ENCODE results near the gene ZNF609.

ZNF609 gene

DNA sequence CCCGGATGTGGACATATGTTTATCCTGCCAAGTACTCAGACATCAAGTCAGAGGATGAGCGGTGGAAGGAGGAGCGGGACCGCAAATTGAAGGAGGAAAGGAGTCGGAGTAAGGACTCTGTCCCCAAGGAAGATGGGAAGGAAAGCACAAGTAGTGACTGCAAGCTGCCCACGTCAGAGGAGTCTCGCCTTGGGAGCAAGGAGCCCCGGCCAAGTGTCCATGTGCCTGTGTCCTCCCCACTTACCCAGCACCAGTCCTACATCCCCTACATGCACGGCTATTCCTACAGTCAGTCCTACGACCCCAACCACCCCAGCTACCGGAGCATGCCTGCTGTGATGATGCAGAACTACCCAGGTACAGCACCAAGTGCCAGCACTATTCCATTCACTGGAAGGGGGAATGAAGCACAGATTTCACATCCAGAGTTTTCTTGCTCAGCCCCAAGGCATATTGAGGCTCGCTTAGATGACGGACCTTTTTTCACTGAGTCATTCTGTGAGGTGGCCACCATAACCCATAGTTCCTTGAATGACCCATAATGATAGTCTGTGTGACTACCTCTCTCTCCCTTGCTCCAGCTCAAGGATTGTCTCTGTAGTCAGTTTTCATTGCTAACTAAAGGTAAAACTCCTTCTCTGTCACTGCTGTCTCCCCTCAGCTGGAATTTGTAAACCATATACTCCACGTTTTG lies 217.9 kb downstream of the ZNF609 start:
- no peak for DNase-seq

DNA sequence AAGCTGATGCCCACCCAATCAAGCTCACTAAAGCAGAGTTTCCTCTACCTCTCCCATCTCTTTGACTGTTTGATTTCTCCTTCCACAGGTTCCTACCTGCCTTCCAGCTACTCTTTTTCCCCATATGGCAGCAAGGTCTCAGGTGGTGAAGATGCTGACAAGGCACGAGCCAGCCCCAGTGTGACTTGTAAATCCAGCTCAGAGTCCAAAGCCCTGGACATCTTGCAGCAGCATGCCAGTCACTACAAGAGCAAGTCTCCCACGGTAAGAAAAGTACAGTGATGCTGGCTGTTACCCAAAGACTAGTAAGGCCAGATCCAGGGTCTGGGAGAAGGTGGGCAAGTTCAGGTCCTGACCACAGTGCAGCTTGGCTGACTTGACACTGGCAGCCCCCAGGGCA lies 219.7 kb downstream of the ZNF609 start:
- DNase-seq, result no peak

DNA sequence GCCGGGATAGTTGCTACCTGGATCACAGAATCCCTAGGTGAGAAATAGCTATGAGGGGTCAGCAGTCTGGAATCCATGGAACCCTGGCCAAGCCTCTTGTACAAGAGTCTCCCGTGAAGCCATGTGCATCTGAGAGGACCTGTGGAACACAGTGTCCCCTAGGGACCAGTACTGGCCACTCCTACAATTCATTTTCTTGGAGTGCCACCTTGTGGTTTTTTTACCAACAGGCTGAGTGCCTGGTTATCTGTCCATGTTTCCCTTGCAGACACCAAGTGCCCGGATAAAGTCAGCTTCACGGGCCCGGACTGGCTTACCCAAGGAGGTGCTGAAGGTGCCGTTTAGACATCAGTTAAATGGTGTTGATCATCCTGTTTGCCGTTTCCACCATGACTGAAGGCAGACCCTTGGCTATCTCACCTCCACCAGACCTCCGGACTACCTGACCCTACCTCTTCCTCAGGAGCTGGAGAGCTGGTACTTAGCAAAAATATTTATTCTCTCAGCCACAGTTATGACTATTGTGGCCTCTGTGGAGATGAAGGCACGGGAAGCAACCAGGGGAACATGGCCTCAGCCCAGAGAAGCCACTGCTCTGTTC lies 221.1 kb downstream of the ZNF609 start:
- no peak for DNase-seq

DNA sequence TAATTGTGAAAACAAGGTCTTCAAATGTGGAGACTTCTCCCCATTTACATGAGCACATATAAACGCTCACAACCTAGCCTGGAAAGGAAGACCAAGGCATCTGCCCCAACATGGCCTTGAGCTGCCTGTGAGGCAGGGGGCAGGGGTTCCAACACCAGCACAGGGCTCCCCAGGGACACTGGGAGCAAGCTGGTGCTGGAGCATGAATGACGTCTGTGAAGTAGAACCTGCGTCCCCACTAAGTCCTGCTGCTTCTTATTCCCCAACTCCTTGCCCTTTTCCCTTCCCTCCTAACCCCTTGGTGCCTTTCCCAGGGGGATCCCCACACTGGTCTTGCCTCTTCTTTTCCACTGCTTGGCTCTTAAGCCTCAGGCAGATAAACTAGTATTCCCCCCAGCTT lies 221.9 kb downstream of the ZNF609 start:
- no peak for DNase-seq

DNA sequence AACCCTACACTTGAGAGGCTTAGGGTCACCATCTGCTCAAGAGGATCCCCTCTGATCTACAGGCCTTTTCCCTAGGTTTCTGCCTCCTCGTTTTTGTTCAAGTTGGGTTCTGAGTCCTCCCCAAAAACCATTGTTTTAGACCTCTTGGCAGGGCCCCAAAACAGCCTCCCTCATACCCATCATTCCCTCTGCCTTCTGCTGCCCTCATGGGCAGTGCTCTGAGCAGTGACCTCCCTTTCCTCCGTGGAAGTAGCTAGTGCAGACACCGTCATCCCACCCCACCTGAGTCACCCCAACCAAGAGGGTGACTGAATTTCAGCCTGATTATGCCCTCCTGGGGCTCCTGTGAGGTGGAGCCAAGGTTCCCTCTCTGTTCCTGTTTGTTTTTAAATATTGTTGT lies 223.0 kb downstream of the ZNF609 start:
- no peak for DNase-seq

DNA sequence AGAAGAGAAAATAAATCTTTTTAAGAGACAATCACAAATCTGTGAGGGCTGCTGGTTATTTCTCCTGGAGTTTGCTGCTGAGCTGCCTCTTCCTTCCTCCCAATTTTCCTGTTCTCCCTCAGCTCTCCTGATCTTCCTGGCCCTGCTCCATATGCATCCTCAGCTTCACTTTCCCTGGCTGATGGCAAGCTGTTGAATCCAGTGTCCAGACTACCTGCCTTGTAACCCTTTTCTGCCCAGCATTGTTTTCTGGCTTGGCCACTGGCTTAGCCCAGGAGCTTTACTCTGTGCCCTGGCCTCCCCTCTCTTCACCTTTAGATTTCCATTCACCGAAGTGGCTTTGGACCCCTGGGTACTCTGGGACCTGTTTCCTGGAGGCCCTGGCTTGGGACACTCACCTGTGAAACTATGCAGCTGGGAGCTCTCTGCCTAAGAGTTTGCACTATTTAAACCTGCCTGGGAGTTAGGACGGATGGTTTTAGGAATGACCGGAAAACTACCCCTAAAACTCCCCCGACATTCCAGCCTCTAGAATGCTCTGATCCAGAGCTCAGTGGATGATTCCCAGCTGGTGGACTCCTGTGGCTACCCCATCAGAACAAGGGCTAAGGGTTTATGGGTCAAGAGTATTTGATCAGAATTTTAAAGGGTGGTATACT lies 225.0 kb downstream of the ZNF609 start:
- DNase-seq, result no peak

DNA sequence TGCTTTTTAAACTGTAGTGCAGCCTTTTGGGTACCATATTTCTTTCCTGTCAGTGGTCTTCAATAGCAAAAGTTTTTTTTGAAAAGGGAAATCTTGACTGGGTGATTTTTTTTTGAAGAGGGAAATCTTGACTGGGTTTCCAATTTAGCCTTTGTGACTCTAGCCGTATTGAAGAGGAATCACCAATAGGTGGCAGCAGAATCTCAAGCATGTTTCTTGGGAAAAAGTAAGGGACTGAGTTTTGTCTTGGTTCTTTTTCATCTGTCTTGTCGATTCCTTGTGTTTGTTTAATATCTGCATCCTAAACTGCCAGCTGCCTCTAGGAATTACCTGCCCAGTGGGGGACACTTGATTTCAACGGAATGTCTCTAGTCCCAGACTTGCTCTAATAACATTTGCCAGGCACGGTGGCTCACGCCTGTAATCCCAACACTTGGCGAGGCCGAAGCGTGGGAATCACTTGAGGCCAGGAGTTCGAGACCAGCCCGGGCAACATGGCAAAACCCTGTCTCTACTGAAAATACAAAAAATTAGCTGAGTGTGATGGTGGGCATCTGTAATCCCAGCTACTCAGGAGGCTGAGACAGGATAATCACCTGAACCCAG lies 225.9 kb downstream of the ZNF609 start:
- DNase-seq, result no peak

DNA sequence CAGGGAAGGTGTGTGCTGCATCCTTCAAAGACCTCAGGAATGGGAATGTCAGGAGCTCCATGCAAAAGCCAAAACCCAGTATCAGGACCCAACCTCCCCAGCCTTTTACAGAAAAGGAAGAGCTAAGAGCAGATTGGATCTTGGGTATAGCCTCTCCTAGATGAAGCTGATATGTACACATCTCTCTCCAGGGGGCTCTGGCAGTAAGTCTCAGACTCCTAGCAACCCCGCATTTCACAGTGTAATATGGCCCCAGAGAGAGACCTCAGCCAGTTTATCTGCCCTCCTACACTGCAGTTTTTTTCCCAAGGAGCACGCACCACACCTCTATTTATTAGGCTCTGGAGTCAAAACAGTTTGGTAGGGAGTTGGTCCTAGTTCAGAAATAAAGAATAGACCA lies 226.8 kb downstream of the ZNF609 start:
- DNase-seq, result no peak

DNA sequence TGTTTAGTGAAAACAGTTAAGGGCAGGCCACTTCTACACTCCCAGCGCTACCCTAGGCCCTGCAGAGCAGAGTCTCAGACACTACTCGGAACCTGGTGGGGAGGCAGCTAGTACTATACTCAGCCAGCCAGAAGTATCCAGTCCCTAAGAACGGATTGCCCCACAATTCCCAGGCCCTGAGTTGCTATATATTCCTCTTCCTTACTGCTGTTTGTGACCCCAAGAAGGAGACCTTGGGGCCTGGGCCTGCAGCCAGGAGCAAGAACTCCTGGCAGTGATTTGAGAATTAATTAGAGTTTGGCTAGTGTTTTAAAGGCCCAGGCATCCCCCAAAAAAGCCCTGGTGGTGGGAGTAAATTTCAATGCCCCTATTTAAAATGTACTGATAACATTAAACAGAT lies 227.3 kb downstream of the ZNF609 start:
- no peak for DNase-seq

DNA sequence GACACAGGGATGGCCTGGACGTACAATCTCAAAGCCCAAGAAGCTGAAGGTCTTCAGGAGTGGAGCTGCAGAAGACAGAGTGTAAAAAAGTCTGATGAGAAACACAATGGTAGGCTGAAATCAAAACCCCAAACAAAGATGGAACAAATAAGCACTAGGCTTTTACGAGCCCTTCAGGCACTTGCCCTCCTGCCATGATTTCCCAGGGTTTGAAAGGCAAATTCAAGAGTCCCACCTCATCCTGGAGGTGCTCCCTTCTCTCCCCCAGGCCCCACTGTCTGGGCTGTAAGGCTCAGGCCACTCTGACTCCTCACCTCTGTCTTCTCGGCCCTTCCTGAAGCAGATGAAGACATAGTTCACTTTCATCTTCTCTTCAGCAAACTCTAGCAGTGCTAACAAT lies 228.4 kb downstream of the ZNF609 start:
- DNase-seq, result no peak

DNA sequence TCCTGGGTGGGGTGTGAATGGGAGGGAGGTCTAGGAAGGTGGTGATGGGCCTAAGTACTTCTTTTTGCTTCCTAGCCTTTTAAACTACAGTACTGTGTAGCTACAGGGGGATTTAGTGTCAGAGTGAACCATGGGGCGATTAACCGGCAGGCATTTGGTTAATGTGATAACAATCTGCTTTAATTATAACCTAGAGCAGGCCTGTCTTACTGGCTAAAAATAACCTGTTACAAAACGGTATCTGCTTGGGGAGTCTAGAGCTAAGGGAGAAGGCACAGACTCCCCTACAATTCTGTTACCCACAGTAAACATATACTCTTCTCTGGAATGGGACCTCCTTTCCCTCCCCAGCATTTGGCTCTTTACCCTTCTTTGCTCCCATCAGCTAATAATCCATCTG lies 229.6 kb downstream of the ZNF609 start:
- no peak for DNase-seq

DNA sequence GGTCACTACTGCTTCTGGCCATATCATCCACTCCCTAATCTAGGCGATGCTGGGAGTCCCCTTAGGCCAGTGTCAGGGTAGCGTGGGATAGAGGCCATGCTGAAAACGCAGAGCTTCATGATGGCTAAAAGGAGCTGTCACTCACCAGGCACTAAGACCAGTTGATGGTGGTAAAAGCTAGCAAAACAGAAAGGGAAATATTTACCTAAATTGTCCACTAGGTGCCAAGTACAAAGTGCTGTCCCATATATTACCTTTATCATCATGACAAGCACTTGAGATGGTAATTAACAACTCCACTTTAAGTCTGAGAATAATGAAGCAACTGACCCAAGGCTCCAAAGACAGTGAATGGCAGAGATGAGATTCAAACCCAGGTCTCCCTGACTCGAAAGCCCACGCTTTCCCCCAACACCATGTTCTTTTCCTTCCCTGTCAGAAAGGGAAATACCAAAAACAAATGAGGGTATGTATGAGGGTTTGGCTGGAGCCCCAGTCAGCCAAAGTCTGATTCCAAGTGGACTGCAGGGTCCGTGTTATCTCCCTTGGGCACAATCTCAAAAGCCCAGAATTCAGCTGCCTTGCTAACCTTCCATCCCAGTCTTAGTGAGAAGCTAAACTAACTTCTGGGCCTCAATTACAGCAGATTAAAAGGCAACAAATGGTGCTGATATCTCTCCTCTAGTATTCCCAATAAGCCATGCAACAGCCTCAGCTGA lies 230.4 kb downstream of the ZNF609 start:
- no peak for DNase-seq

DNA sequence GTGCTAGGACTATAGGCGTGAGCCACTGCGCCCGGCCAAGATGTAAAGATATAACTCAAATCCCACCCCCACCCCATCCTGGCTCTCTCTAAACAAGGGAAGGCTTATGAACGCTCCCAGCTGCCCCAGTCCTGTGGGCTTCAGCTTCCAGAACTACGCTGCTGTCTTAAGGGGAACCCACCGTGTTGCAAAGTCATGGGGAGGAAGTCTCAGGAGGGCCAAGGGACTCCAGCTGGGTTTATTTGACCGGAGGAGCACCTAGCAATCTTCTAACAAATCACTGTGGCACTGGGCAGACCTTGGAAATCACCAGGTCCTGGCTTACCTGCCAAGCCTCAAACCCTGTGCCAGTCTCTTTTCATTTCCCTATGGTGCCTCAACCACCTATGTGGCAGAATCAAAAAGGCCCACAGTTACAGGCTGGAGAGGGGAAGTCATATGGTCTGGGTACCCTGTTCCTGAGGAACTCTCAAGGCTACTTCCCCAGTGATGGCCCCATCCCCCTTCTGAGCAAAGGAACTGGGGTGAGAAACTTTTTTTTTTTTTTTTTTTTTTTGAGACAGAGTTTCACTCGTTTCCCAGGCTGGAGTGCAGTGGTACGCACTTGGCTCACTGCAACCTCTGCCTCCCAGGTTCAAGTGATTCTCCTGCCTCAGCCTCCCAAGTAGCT lies 231.7 kb downstream of the ZNF609 start:
- no peak for DNase-seq

DNA sequence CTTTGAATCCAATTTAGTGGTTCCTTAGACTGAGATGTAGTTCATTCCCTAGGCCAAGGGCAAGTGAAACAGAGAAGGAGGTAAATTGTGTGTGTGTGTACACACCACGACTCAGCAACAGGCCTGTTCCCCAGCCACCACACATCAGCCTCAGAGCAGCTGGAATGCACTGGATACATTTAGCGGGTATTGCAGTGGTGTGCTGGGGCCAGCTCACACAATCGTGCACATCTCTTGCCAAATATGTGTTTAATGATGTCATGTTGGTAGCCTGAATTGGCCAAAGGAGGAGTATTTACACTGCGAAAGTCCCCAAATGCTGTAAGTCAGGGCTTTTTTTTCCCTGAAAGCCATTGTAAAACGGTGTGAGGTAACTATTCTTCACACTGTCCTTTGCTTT lies 232.8 kb downstream of the ZNF609 start:
- DNase-seq, result no peak

DNA sequence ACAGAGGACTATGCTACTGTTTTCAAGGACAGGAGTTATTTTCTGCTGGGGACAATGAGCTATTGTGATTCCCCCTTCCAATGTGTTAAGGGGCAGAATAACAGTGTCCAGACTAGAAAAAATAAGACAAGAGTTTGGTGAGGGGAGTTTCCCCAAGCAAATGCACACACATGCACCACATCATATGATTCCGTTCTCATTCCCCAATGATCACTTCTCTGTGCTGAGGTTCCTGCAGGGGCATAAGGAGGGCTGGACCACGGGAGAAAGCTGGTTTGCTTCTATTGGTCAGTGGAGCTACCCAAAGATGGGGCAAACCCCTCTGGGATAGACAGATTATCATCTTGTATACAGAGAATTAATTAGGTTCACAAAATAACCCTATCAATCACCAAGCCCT lies 234.4 kb downstream of the ZNF609 start:
- DNase-seq, result no peak

DNA sequence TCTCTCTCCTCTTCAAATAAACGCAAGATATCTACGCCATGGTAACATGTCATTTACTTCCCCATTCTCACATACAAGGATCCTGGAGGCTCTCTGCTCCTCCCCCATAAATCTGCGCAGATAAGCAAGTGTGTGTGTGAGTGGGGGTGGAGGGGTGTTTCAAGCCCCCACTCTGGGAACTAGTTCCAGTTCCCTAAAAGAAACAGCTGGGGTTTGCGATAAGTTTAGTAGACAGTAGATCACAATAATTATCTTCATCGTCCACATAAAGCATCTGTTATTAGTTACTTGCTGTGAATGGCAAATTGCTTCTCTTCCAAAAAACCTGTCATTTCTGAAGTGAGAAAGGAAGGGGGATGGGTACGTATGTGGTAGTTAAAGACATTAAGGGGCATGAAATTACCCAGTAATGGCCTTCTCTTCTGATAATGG lies 235.2 kb downstream of the ZNF609 start:
- no peak for DNase-seq

DNA sequence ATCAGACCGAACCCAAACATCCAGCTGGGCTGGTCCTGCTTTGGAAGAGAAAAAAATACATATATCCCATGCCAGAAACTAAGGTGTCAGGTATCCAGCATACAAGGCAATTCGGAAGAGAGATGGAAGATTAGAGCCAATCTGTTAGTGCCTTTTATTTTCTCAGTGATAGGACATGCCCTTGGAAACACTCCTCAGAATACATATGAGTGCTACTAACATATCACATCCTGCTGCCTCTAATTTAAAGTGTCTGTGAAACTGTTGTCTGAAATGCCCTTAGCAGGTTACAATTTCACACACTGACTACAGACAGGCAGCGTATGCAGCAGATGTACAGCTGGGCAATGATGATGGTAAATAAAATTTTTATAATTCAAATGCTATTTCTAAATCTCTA lies 236.1 kb downstream of the ZNF609 start:
- DNase-seq, result no peak

DNA sequence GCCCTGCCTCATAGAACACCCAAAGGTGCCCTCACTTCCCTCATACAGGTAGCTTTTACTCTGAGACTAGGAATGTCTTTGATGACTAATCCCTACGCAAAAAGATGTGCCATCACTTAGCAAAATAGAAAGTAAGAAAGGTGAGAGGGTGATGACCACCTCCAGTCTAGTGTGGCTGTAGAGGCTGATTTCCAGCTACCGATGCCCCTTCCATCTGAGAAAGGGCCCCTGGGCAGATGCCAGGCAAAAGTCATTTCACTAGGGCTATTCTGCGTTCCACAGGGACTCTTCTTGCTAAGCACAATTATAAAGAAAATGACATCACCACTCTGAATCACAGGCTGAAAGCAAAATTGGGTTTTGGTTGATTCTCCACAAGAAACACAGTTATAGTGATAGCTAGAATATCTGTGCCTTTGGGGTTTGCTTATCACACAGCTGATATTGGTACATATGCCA lies 237.6 kb downstream of the ZNF609 start:
- no peak for DNase-seq

DNA sequence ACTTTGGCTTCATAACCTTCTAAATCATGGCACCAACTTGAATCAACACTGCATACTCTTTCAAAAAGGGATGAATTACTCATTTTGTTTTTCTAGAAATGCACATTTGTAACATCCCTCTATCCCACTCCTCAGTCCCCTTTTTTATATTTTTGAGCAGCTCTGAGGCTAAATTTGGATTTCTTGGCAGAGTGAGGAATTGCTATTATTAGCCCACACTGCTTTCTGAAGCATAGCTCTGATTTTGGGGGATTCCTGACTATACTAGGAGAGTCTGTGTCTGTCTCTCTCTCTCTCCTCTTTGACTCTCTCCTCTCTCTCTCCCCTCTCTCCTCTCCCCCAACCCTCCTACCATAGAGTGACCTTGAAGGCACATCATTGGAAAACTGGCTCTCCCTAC lies 238.4 kb downstream of the ZNF609 start:
- DNase-seq, result no peak

DNA sequence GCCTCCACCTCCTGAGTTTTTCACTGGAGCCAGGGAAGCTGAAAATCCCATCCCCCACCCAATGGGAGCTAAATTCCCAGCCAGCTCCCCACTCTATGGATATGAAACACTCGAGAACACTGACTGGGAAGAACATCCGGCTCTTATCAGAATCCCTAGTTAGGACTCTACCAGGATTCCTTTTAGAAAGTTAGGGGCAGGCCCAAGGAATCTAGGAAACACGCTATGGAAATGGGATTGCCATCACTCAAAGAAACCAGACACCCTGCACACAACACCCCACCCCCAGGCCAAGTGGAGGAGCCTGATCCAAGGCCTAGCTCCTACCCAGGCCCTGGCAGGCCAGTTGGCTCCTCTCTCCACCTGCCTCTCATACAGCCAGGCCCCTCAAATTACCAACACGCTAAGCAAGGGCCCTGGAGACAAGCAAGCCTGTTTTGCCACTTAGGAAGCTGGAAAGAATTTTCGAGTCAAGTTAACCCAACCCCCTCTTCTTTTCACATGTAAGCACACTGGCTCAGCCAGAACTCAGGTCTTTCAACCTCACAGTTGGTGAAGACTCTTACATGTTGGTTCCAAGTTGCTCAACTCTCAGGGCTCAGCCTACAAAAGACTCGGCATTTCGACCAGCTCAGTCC lies 239.5 kb downstream of the ZNF609 start:
- DNase-seq, result no peak

DNA sequence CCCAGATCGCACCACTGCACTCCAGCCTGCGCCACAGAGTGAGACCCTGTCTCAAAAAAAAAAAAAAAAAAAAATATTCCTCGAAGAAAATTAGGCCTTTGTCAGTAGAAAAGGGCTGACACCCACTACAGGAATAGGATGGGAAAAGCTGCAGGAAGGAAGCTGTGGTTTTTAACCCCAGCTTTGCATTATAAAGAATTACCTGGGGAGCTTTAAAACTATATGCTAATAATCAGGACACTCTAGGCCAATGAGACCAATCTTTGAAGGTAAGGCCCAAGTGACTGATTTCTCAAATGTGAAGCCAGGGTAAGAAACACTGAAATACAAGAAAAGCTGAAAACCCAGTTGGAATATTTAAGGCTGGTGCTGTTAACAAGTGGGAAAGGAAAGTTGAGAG lies 240.7 kb downstream of the ZNF609 start:
- no peak for DNase-seq

DNA sequence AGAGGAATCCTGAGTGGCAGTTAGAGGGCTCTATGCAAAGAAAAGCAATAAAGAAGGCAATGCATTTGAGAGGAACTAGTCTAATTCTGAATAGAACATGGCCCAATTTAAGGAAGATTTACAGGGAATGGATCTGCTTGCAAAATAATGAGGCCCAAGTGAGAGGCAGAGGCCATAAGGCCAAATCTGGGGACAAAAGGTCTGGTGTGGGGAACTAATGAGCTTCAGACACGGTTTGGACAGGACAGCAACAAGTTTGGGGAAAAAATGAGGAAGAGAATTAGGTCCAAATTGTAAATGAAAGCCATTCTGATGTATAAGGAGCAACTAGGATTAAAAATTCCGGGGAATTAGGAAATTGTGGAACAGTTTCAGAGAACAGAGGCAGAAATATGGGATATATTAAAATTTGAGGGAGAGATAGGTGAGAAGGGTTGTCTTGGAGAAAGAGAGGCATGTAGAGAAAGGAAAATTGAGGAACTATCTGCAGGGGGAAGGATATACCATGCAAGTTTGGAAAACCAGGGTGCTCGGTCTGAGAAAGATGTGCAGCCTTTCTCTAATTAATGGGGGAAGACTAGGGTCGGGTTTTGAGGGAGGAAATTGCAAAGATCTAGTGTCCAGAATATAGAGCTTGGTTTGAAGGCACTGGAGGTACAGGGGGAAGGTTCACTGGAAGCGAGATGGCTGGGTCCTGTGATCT lies 241.3 kb downstream of the ZNF609 start:
- DNase-seq, result no peak
